B cell (primary cell): ENCODE results near the gene CDK8. TPM values are rescaled to one million over a fixed set of nuclear protein-coding genes. Genes with fewer than 3 reads are reported as not detected.

Experiments
- ATAC-seq: fragments of 200-7000 bp; cut with Tn5 transposase; one replicate; pipeline ENCODE4 v1.10.0; 2021; ENCODE audit warnings: low read depth, mild to moderate bottlenecking, moderate number of reproducible peaks, moderate library complexity
- CTCF ChIA-PET: fragments of 350-600 bp; sonication (Branson Sonifier 250); formaldehyde crosslinking; loops from one replicate; lab custom pipeline; 2021; ENCODE audit warnings: antibody characterized with exemption, inconsistent platforms; lab: Charles Lee
- POLR2A ChIA-PET: fragments of 350-600 bp; sonication (Branson Sonifier 250); formaldehyde crosslinking; loops from one replicate; lab custom pipeline; 2021; ENCODE audit warnings: antibody characterized with exemption; lab: Charles Lee
- DNase-seq: peaks from one replicate; pipeline ENCODE4 v3.0.0; 2013
- H2AFZ ChIP-seq: 2 replicates; pipeline ENCODE4 v1.6.1; 2012; ENCODE audit warnings: mild to moderate bottlenecking, low read depth, low read length; ENCODE audit not compliant: insufficient read depth, poor library complexity, severe bottlenecking
- H3K27ac ChIP-seq, 2 donors: 1 replicate in 1 of 2; 2 replicates in 1 of 2; pipeline ENCODE4 v1.5.1; 2012 to 2013; ENCODE audit warnings: low read length in 2 of 2, mild to moderate bottlenecking in 2 of 2, moderate library complexity in 1 of 2
- H3K27me3 ChIP-seq, 4 experiments: fragments of 200-600 bp in 1 of 4; sonication (generic) in 1 of 4; replicated peaks in 1 of 4; 1 replicate in 2 of 4; 2 replicates in 2 of 4; pipeline versions ENCODE4 v1.6.1 to v1.7.0; 2013 to 2016; ENCODE audit warnings: low read length in 3 of 4, mild to moderate bottlenecking in 2 of 4, mixed read lengths in 1 of 4, moderate library complexity in 1 of 4; ENCODE audit not compliant: insufficient read depth in 4 of 4, control insufficient read depth in 3 of 4; ENCODE audit errors: control extremely low read depth in 1 of 4
- H3K36me3 ChIP-seq, 2 experiments: replicated peaks in 1 of 2; 1 replicate in 1 of 2; 2 replicates in 1 of 2; pipeline versions ENCODE4 v1.6.1 to v1.7.1; 2013; ENCODE audit warnings: low read length in 1 of 2; ENCODE audit not compliant: insufficient read depth in 2 of 2, control insufficient read depth in 1 of 2; ENCODE audit errors: control extremely low read depth in 1 of 2, extremely low read depth in 1 of 2
- H3K4me1 ChIP-seq, 2 donors: fragments of 200-600 bp in 1 of 2; sonication (generic) in 1 of 2; 1 replicate in 1 of 2; 2 replicates in 1 of 2; pipeline versions ENCODE4 v1.5.1 to v1.6.1; 2013 to 2017; ENCODE audit warnings: low read length in 2 of 2; ENCODE audit not compliant: control insufficient read depth in 2 of 2, insufficient read depth in 2 of 2
- H3K4me2 ChIP-seq: replicated peaks from 2 replicates; pipeline ENCODE3; 2012; ENCODE audit warnings: mild to moderate bottlenecking, low read depth, low read length; ENCODE audit not compliant: poor library complexity, severe bottlenecking
- H3K4me3 ChIP-seq, 5 experiments: fragments of 200-600 bp in 1 of 5; sonication (generic) in 1 of 5; 1 replicate in 3 of 5; 2 replicates in 2 of 5; pipeline versions ENCODE4 v1.5.1 to v1.7.0; 2011 to 2016; ENCODE audit warnings: low read length in 4 of 5, mild to moderate bottlenecking in 4 of 5, low read depth in 2 of 5, control low read depth in 1 of 5, moderate library complexity in 1 of 5; ENCODE audit not compliant: insufficient read depth in 1 of 5; ENCODE audit errors: control extremely low read depth in 1 of 5, extremely low read depth in 1 of 5
- H3K79me2 ChIP-seq: fragments of 200-600 bp; sonication (generic); one replicate; pipeline ENCODE4 v1.6.0; 2016; ENCODE audit warnings: low read length; ENCODE audit not compliant: control insufficient read depth, insufficient read depth
- H3K9ac ChIP-seq: fragments of 200-600 bp; sonication (generic); 2 replicates; pipeline ENCODE4 v1.6.1; 2017; ENCODE audit warnings: mild to moderate bottlenecking, low read length, moderate library complexity
- H3K9me3 ChIP-seq, 3 donors: one replicate each; pipeline versions ENCODE4 v1.6.1 to v1.7.1; 2013; ENCODE audit warnings: low read length in 2 of 3; ENCODE audit not compliant: control insufficient read depth in 2 of 3, insufficient read depth in 1 of 3; ENCODE audit errors: control extremely low read depth in 1 of 3
- H4K20me1 ChIP-seq: 2 replicates; pipeline ENCODE4 v1.6.0; 2012; ENCODE audit warnings: mild to moderate bottlenecking, low read length; ENCODE audit not compliant: insufficient read depth, control insufficient read depth, poor library complexity, severe bottlenecking
- H3K27ac Mint-ChIP-seq: one replicate; pipeline ENCODE4 v1.8.0; 2021; ENCODE audit warnings: mixed read lengths
- H3K27me3 Mint-ChIP-seq: one replicate; pipeline ENCODE4 v1.8.0; 2021; ENCODE audit warnings: mixed read lengths
- H3K4me1 Mint-ChIP-seq: one replicate; pipeline ENCODE4 v1.8.0; 2021; ENCODE audit warnings: mixed read lengths
- H3K4me3 Mint-ChIP-seq: one replicate; pipeline ENCODE4 v1.8.0; 2021; ENCODE audit warnings: mixed read lengths
- H3K9me3 Mint-ChIP-seq: one replicate; pipeline ENCODE4 v1.8.0; 2022; ENCODE audit warnings: mixed read lengths; ENCODE audit not compliant: insufficient read depth
- EZH2 ChIP-seq: IDR thresholded peaks from 2 replicates; pipeline ENCODE4 v1.6.1; 2012; ENCODE audit warnings: borderline replicate concordance, low read depth, mild to moderate bottlenecking, moderate library complexity, low read length; ENCODE audit not compliant: insufficient read depth, poor library complexity, severe bottlenecking
- WGBS: methylation state at CpG from one replicate; pipeline ENCODE4 v1.1.5; 2013; ENCODE audit warnings: missing lambda C conversion rate; ENCODE audit not compliant: insufficient coverage; 5-methylcytosine and 5-hydroxymethylcytosine counted together
- intact Hi-C: fragments of 100-400 bp; cut with micrococcal nuclease; formaldehyde crosslinking; loops from one replicate; pipeline ENCODE4 v1.10.0; 2022
- polyA plus RNA-seq: library from polyadenylated mRNA; depleted of rRNA; stranded (reverse); fragments of >200 nt; gene quantifications from 2 replicates; pipeline ENCODE4 v1.2.3, GENCODE V29; 2012
- total RNA-seq, 2 donors: library from RNA; stranded (reverse); fragments of 120-200 nt in 1 of 2; gene quantifications; 1 replicate in 1 of 2; 2 replicates in 1 of 2; pipeline versions ENCODE4 v1.2.3 to v1.2.4, GENCODE V29; 2013 to 2022
- TF ChIP-seq, protein P1 (sequence below): fragments of 200-600 bp; IDR thresholded peaks from one replicate; pipeline ENCODE4 v1.8.0; 2022; ENCODE audit warnings: antibody characterized with exemption, mild to moderate bottlenecking

Gene CDK8
- total and polyA plus RNA-seq, 2 donors (not counting 1 experiment from before 2014, with no cell fraction given) = 10.8 to 13.5 TPM

DNA sequence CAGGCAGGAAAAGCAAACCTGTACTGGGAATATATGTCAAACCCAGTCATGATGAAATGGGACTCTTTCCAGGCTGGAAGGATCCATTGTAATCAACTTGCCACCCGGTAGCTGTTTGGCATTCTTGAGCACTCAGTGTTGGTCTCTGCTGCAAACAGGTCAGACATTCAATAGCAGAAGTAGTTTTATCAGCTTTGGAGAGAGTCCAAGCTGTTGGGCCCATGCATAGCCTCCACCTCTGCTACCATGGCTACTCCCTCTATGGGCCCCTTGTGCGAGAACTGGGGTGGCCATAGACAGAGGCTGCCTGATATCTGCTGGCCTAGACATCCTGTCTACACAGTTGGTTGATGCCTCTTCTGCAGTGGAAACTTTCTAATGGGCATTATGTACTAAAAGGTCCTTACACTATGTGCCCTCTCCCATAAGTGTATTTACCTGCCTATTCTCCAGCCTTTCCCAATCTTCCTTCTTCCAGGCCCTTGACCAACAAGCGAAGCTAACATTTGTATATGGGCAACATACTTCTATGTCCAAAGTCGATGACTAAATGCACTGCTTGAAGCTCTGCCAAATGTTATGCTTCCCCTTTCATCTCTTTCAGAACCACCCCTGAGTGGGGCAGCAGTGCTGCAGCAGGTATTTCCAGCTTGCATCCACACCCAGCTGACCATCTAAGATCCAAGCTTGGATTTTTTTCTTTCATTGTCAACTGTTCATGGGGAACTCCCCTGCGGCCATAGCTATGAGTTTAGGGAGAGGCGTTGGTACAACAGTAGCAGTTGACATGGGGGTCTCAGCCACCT, 26.6 kb upstream of the CDK8 start:
- peaks cover 0 to 3% (median 0%) of the 10 kb centered on the region in 3 donors for H3K9me3 ChIP-seq
- intact Hi-C loops = loop anchor here (10.0 kb wide), 1 partner anchor 557 kb away; no protein-coding TSS in a partner anchor
- Mint-ChIP-seq H3K27me3 (peaks cover 8% of the 10 kb centered on the region), H3K27ac (no peak overlapping the region), H3K9me3 (no peaks in the 10 kb centered on the region), H3K4me3 (no peak overlapping the region), H3K4me1 (peaks cover 10% of the 10 kb centered on the region)
- peaks cover 6 to 9% of the 10 kb centered on the region in 2 donors for H3K4me1 ChIP-seq
- no peaks in the 10 kb centered on the region for H3K27me3 ChIP-seq
- H3K79me2 ChIP-seq = no peaks in the 10 kb centered on the region
- H2AFZ ChIP-seq = no peak overlapping the region
- ATAC-seq (no peak), DNase-seq (no peak)
- no peak overlapping the region for H3K4me3 ChIP-seq
- TF ChIP-seq, protein P1, sequence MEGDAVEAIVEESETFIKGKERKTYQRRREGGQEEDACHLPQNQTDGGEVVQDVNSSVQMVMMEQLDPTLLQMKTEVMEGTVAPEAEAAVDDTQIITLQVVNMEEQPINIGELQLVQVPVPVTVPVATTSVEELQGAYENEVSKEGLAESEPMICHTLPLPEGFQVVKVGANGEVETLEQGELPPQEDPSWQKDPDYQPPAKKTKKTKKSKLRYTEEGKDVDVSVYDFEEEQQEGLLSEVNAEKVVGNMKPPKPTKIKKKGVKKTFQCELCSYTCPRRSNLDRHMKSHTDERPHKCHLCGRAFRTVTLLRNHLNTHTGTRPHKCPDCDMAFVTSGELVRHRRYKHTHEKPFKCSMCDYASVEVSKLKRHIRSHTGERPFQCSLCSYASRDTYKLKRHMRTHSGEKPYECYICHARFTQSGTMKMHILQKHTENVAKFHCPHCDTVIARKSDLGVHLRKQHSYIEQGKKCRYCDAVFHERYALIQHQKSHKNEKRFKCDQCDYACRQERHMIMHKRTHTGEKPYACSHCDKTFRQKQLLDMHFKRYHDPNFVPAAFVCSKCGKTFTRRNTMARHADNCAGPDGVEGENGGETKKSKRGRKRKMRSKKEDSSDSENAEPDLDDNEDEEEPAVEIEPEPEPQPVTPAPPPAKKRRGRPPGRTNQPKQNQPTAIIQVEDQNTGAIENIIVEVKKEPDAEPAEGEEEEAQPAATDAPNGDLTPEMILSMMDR = no peak
- TF ChIP-seq EZH2 = no peak
- no peaks in the 10 kb centered on the region for H4K20me1 ChIP-seq
- ChIA-PET CTCF (interaction anchor here (1.3 kb wide), 1 partner anchor 42 kb away, joined by 5 read pairs; no protein-coding TSS in a partner anchor), POLR2A (no interaction called here)
- no peaks in the 10 kb centered on the region for H3K36me3 ChIP-seq
- no peak overlapping the region for H3K9ac ChIP-seq
- 91% methylated on average over 4 of the region's 6 CpGs for WGBS
- H3K27ac ChIP-seq = no peak overlapping the region
- H3K4me2 ChIP-seq = no peak overlapping the region

DNA sequence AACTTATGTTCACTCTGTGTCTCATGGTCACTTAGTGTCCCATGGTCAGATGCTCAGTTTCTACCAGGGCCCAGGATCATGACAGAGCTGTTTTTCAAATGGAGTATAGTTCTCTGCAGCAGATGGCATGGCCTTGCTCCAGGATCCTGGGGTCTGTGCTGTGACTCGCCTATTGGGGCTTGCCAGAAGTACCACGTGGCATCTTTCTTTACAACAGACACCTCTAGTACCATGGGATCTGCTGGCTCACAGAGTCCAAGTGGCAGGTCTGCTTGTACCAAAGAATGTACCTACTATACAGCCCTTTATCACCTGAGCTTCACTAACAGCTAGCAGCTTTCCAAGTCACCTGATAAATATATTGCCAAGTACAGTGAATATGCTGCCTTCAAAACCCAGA, 25.8 kb upstream of the CDK8 start:
- Histone ChIP-seq H3K36me3 (no peaks in the 10 kb centered on the region), H4K20me1 (no peaks in the 10 kb centered on the region), H3K9me3 (peaks cover 0 to 3% (median 0%) of the 10 kb centered on the region in 3 donors), H3K4me3 (no peak overlapping the region), H3K79me2 (no peaks in the 10 kb centered on the region), H3K9ac (no peak overlapping the region), H3K4me2 (no peak overlapping the region), H2AFZ (no peak overlapping the region), H3K4me1 (peaks cover under 1 to 2% of the 10 kb centered on the region in 2 donors), H3K27ac (no peak overlapping the region), H3K27me3 (no peaks in the 10 kb centered on the region)
- ChIA-PET POLR2A (no interaction called here), CTCF (interaction anchor here (1.3 kb wide), 1 partner anchor 43 kb away, joined by 5 read pairs; no protein-coding TSS in a partner anchor)
- Mint-ChIP-seq H3K27ac (no peak overlapping the region), H3K4me1 (peaks cover 3% of the 10 kb centered on the region), H3K4me3 (no peak overlapping the region), H3K9me3 (no peaks in the 10 kb centered on the region), H3K27me3 (peaks cover 8% of the 10 kb centered on the region)
- no peak for ATAC-seq
- DNase-seq = no peak
- TF ChIP-seq EZH2 = no peak
- TF ChIP-seq, protein P1 = no peak
- 92% methylated on average over 2 of the region's 2 CpGs for WGBS
- intact Hi-C loops = loop anchor here (10.0 kb wide), 1 partner anchor 557 kb away; no protein-coding TSS in a partner anchor
